Activated CD4-positive, alpha-beta T cell treated with anti-CD3 and anti-CD28 coated beads for 24 hours (primary cell): Measurements from ENCODE around the gene IARS2.
"Not testable (repeated sequence)": the region's sequence is repeated elsewhere in the genome, so short reads cannot be mapped to it uniquely, and the experiment has no call there.

Source experiments
- DNase-seq, 2 donors: peaks; one replicate each; pipeline ENCODE4 v3.0.0-alpha.2; 2020; ENCODE audit warnings: low read depth in 2 of 2

IARS2 gene

GRCh38 chr1:220112600-220112999 lies 18.7 kb downstream of the IARS2 start:
- DNase-seq, result not testable (repeated sequence)

GRCh38 chr1:220113136-220113695 lies 19.3 kb downstream of the IARS2 start:
- DNase-seq, result peak in 1 of 2 donors; percentile 10

- DNase-seq, result no peak
Measured at GRCh38 chr1:220119043-220119512, 25.1 kb downstream of the IARS2 start.

- no peak for DNase-seq
Measured at GRCh38 chr1:220121791-220122530, 28.0 kb downstream of the IARS2 start.

GRCh38 chr1:220123066-220123465 lies 29.1 kb downstream of the IARS2 start:
- no peak for DNase-seq

- DNase-seq, result no peak
Measured at GRCh38 chr1:220123889-220124288, 30.0 kb downstream of the IARS2 start.

GRCh38 chr1:220124542-220124941 lies 30.6 kb downstream of the IARS2 start:
- no peak for DNase-seq

GRCh38 chr1:220127076-220127475 lies 33.1 kb downstream of the IARS2 start:
- DNase-seq, result no peak

- DNase-seq, result no peak
Measured at GRCh38 chr1:220129479-220130210, 35.7 kb downstream of the IARS2 start.

GRCh38 chr1:220135755-220136154 lies 41.8 kb downstream of the IARS2 start:
- DNase-seq, result no peak

- DNase-seq, result no peak
Measured at GRCh38 chr1:220137019-220137786, 43.3 kb downstream of the IARS2 start.

GRCh38 chr1:220139966-220140365 lies 46.0 kb downstream of the IARS2 start:
- DNase-seq, result no peak

- no peak for DNase-seq
Measured at GRCh38 chr1:220144051-220144450, 50.1 kb downstream of the IARS2 start.

- no peak for DNase-seq
Measured at GRCh38 chr1:220149742-220150141, 55.8 kb downstream of the IARS2 start.

GRCh38 chr1:220151454-220151853 lies 57.5 kb downstream of the IARS2 start:
- no peak for DNase-seq

- DNase-seq, result no peak
Measured at GRCh38 chr1:220153147-220153546, 59.2 kb downstream of the IARS2 start.

GRCh38 chr1:220156620-220157146 lies 62.8 kb downstream of the IARS2 start:
- no peak for DNase-seq

- DNase-seq, result no peak
Measured at GRCh38 chr1:220157738-220158137, 63.8 kb downstream of the IARS2 start.

- not testable (repeated sequence) for DNase-seq
Measured at GRCh38 chr1:220158530-220158929, 64.6 kb downstream of the IARS2 start.

GRCh38 chr1:220159041-220159440 lies 65.1 kb downstream of the IARS2 start:
- no peak for DNase-seq

GRCh38 chr1:220160027-220160426 lies 66.1 kb downstream of the IARS2 start:
- no peak for DNase-seq

- DNase-seq, result no peak
Measured at GRCh38 chr1:220164116-220164515, 70.2 kb downstream of the IARS2 start.
